KOPT-K1 (cell line): ENCODE results near the gene STRADB.

Experiments
- H3K27ac ChIP-seq: fragments of 200-600 bp; sonication (generic); 2 replicates; pipeline ENCODE4 v1.5.1; 2016; ENCODE audit warnings: antibody characterized with exemption, mild to moderate bottlenecking, low read depth, low read length; ENCODE audit not compliant: poor library complexity, severe bottlenecking
- H3K36me3 ChIP-seq: fragments of 200-600 bp; sonication (generic); 2 replicates; pipeline ENCODE4 v1.5.1; 2017; ENCODE audit warnings: antibody characterized with exemption, mild to moderate bottlenecking, low read length, moderate library complexity; ENCODE audit not compliant: insufficient read depth
- H3K9me3 ChIP-seq: fragments of 200-600 bp; sonication (generic); 2 replicates; pipeline ENCODE4 v1.5.1; 2017; ENCODE audit warnings: antibody characterized with exemption, low read length, mild to moderate bottlenecking; ENCODE audit not compliant: insufficient read depth, poor library complexity, severe bottlenecking

STRADB gene

GRCh38 chr2:201451292-201452057, at the start of gene STRADB, which contains the start of gene TRAK2:
TSS of gene STRADB (plus strand) at chr2:201451740. CDS start at chr2:201454841, 3,101 bp downstream.
TSS of gene TRAK2 (minus strand) at chr2:201451458. CDS start at chr2:201420507, 30,951 bp downstream.
- Histone ChIP-seq H3K9me3 (no peaks in the 10 kb centered on the region), H3K36me3 (no peaks in the 10 kb centered on the region), H3K27ac (peak within 1 kb of the TSS; percentile 74)

- Histone ChIP-seq H3K27ac (no peak overlapping the region), H3K9me3 (no peaks in the 10 kb centered on the region), H3K36me3 (peaks cover 13% of the 10 kb centered on the region)
Measured at GRCh38 chr2:201401815-201402214, 49.7 kb upstream of the STRADB start.

- H3K9me3 ChIP-seq, result no peaks in the 10 kb centered on the region
- H3K27ac ChIP-seq, result no peak overlapping the region
- peaks cover 2% of the 10 kb centered on the region; the same call in 1 of the 2 replicates for H3K36me3 ChIP-seq
Measured at GRCh38 chr2:201402651-201403562, 48.6 kb upstream of the STRADB start.

- Histone ChIP-seq H3K9me3 (no peaks in the 10 kb centered on the region), H3K36me3 (no peaks in the 10 kb centered on the region), H3K27ac (no peak overlapping the region)
Measured at GRCh38 chr2:201403880-201404279, 47.7 kb upstream of the STRADB start.

GRCh38 chr2:201404699-201405280, 46.8 kb upstream of the STRADB start:
- H3K27ac ChIP-seq, result no peak overlapping the region
- H3K9me3 ChIP-seq, result no peaks in the 10 kb centered on the region
- no peaks in the 10 kb centered on the region for H3K36me3 ChIP-seq

- Histone ChIP-seq H3K36me3 (no peaks in the 10 kb centered on the region), H3K9me3 (no peaks in the 10 kb centered on the region), H3K27ac (no peak overlapping the region)
Measured at GRCh38 chr2:201406077-201406662, 45.4 kb upstream of the STRADB start.

- no peaks in the 10 kb centered on the region for H3K9me3 ChIP-seq
- no peak overlapping the region for H3K27ac ChIP-seq
- no peaks in the 10 kb centered on the region for H3K36me3 ChIP-seq
Measured at GRCh38 chr2:201407265-201407664, 44.3 kb upstream of the STRADB start.

GRCh38 chr2:201408931-201409330, 42.6 kb upstream of the STRADB start:
- Histone ChIP-seq H3K9me3 (no peaks in the 10 kb centered on the region), H3K36me3 (no peaks in the 10 kb centered on the region), H3K27ac (no peak overlapping the region)

- no peaks in the 10 kb centered on the region for H3K36me3 ChIP-seq
- H3K9me3 ChIP-seq, result no peaks in the 10 kb centered on the region
- H3K27ac ChIP-seq, result no peak overlapping the region
Measured at GRCh38 chr2:201411421-201411820, 40.1 kb upstream of the STRADB start.

GRCh38 chr2:201413143-201413542, 38.4 kb upstream of the STRADB start:
- H3K9me3 ChIP-seq, result no peaks in the 10 kb centered on the region
- no peak overlapping the region for H3K27ac ChIP-seq
- no peaks in the 10 kb centered on the region for H3K36me3 ChIP-seq

- H3K27ac ChIP-seq, result peak overlapping the region; percentile 26
- H3K9me3 ChIP-seq, result no peaks in the 10 kb centered on the region
- H3K36me3 ChIP-seq, result no peaks in the 10 kb centered on the region
Measured at GRCh38 chr2:201413552-201413951, 38.0 kb upstream of the STRADB start.

- H3K36me3 ChIP-seq, result no peaks in the 10 kb centered on the region
- H3K9me3 ChIP-seq, result no peaks in the 10 kb centered on the region
- H3K27ac ChIP-seq, result peak overlapping the region; percentile 26
Measured at GRCh38 chr2:201414099-201415023, 37.2 kb upstream of the STRADB start.

GRCh38 chr2:201415149-201415548, 36.4 kb upstream of the STRADB start:
- peak overlapping the region; percentile 3 for H3K27ac ChIP-seq
- H3K36me3 ChIP-seq, result no peaks in the 10 kb centered on the region

GRCh38 chr2:201419057-201419635, 32.4 kb upstream of the STRADB start:
- Histone ChIP-seq H3K36me3 (no peaks in the 10 kb centered on the region), H3K9me3 (no peaks in the 10 kb centered on the region), H3K27ac (no peak overlapping the region)

More at GRCh38 chr2:201415149-201415548, 36.4 kb upstream of the STRADB start:
- H3K9me3 ChIP-seq, result no peaks in the 10 kb centered on the region
